A549 (cell line): ENCODE data around the gene VPS35L. TPM values are rescaled to one million over a fixed set of nuclear protein-coding genes. Genes with fewer than 3 reads are reported as not detected.

Experiments
- ATAC-seq, 2 experiments: fragments of 200-7000 bp in 1 of 2; fragments of >200 bp in 1 of 2; cut with Nextera tagmentation in 1 of 2; cut with Tn5 transposase in 1 of 2; 3 replicates each; pipeline versions ENCODE4 v1.8.0 to v1.9.1; 2018 to 2020; ENCODE audit warnings: mild to moderate bottlenecking in 1 of 2, moderate library complexity in 1 of 2
- CTCF ChIA-PET: fragments of 300-600 bp; sonication (Branson Sonifier 250); formaldehyde crosslinking; extraction: SDS; loops from one replicate; lab custom pipeline; 2021; ENCODE audit warnings: antibody characterized with exemption, inconsistent platforms; lab: Yijun Ruan, JAX
- POLR2A ChIA-PET: fragments of 350-600 bp; formaldehyde crosslinking; extraction: SDS; loops from one replicate; lab custom pipeline; 2021; ENCODE audit warnings: antibody characterized with exemption, inconsistent platforms; lab: Yijun Ruan, JAX
- DNase-seq, 2 experiments: peaks; one replicate each; pipeline versions ENCODE4 v3.0.0 to v3.0.0-alpha.2; 2011 to 2016; ENCODE audit warnings: low read depth in 1 of 2, low spot score in 1 of 2
- FAIRE-seq: peaks from 2 replicates; lab custom pipeline; 2011; peaks lifted over from hg19 to GRCh38; lab: Jason Lieb, UNC
- H3K27ac ChIP-seq, 2 experiments: fragments of >200 bp; sonication (Bioruptor Twin); formaldehyde crosslinking; 3 replicates each; pipeline ENCODE4 v1.5.1; 2016 to 2017
- H3K4me1 ChIP-seq: fragments of >200 bp; sonication (Bioruptor Twin); formaldehyde crosslinking; 3 replicates; pipeline ENCODE4 v1.6.1; 2016
- H3K4me2 ChIP-seq: fragments of >200 bp; sonication (Bioruptor Twin); formaldehyde crosslinking; 3 replicates; pipeline ENCODE4 v1.6.1; 2016
- H3K4me3 ChIP-seq: fragments of >200 bp; sonication (Bioruptor Twin); formaldehyde crosslinking; 3 replicates; pipeline ENCODE4 v1.5.1; 2016
- H3K9me3 ChIP-seq: fragments of >200 bp; sonication (Bioruptor Twin); formaldehyde crosslinking; 3 replicates; pipeline ENCODE4 v1.6.1; 2016
- CBX2 ChIP-seq: fragments of 200-600 bp; sonication (generic); IDR thresholded peaks from 2 replicates; pipeline ENCODE4 v1.6.1; 2016; ENCODE audit warnings: low read depth, mild to moderate bottlenecking, borderline replicate concordance
- CBX8 ChIP-seq: fragments of 200-600 bp; sonication (generic); IDR thresholded peaks from 2 replicates; pipeline ENCODE4 v1.6.1; 2016
- CHD2 ChIP-seq: fragments of 150-350 bp; IDR thresholded peaks from 2 replicates; pipeline ENCODE4 v1.6.1; 2014; ENCODE audit warnings: low read length; ENCODE audit not compliant: partially characterized antibody
- EHF ChIP-seq: fragments of 250-450 bp; sonication (Bioruptor Pico); IDR thresholded peaks from 2 replicates; pipeline ENCODE4 v1.5.0; 2020; ENCODE audit warnings: mild to moderate bottlenecking
- EHMT2 ChIP-seq: fragments of 200-600 bp; sonication (generic); IDR thresholded peaks from 2 replicates; pipeline ENCODE4 v1.6.1; 2016; ENCODE audit warnings: antibody characterized with exemption, low read depth, mild to moderate bottlenecking, moderate library complexity
- EP300 ChIP-seq, 2 experiments: fragments of >200 bp; sonication (Bioruptor Twin); formaldehyde crosslinking; IDR thresholded peaks; 2 replicates in 1 of 2; 3 replicates in 1 of 2; pipeline ENCODE4 v1.6.1; 2016 to 2017
- ESRRA ChIP-seq: fragments of 150-350 bp; IDR thresholded peaks from 2 replicates; pipeline ENCODE4 v1.6.1; 2014; ENCODE audit warnings: mild to moderate bottlenecking, low read length, borderline replicate concordance
- FOSB ChIP-seq: fragments of 250-450 bp; sonication (Bioruptor Pico); IDR thresholded peaks from 2 replicates; pipeline ENCODE4 v1.5.0; 2020; ENCODE audit warnings: mild to moderate bottlenecking, moderate library complexity
- HDAC2 ChIP-seq: fragments of 200-600 bp; sonication (generic); IDR thresholded peaks from 2 replicates; pipeline ENCODE4 v1.6.1; 2016
- HEYL ChIP-seq: fragments of 250-450 bp; sonication (Bioruptor Pico); IDR thresholded peaks from 2 replicates; pipeline ENCODE4 v1.8.0; 2021; ENCODE audit warnings: mild to moderate bottlenecking, moderate library complexity
- HOXB5 ChIP-seq: fragments of 250-450 bp; sonication (Bioruptor Pico); IDR thresholded peaks from 2 replicates; pipeline ENCODE4 v1.5.0; 2020; ENCODE audit warnings: mild to moderate bottlenecking, moderate library complexity
- KDM1A ChIP-seq: fragments of 200-600 bp; sonication (generic); IDR thresholded peaks from 2 replicates; pipeline ENCODE4 v1.6.1; 2016; ENCODE audit warnings: low read depth, mild to moderate bottlenecking
- KDM5A ChIP-seq: fragments of 200-600 bp; sonication (generic); IDR thresholded peaks from 2 replicates; pipeline ENCODE4 v1.6.1; 2016; ENCODE audit warnings: antibody characterized with exemption, mild to moderate bottlenecking
- NR3C1 ChIP-seq: fragments of >200 bp; sonication (Bioruptor Twin); formaldehyde crosslinking; IDR thresholded peaks from 3 replicates; pipeline ENCODE4 v1.6.1; 2017
- PHF8 ChIP-seq: fragments of 200-600 bp; sonication (generic); IDR thresholded peaks from 2 replicates; pipeline ENCODE4 v1.6.1; 2016; ENCODE audit warnings: low read depth, mild to moderate bottlenecking, antibody characterized with exemption, moderate library complexity, borderline replicate concordance
- POLR2A ChIP-seq: IDR thresholded peaks from 2 replicates; pipeline ENCODE4 v1.6.1; 2012; ENCODE audit warnings: mild to moderate bottlenecking, low read length
- POLR2AphosphoS2 ChIP-seq: conservative IDR thresholded peaks from 2 replicates; pipeline ENCODE4 v1.6.1; 2012; ENCODE audit warnings: low read length, improper control_type of control experiment, inconsistent platforms
- RARB ChIP-seq: fragments of 250-450 bp; sonication (Bioruptor Pico); IDR thresholded peaks from 2 replicates; pipeline ENCODE4 v1.8.0; 2021; ENCODE audit warnings: mild to moderate bottlenecking, moderate library complexity
- RCOR1 ChIP-seq: fragments of 150-350 bp; IDR thresholded peaks from 2 replicates; pipeline ENCODE4 v1.6.1; 2014; ENCODE audit warnings: antibody characterized with exemption, low read length, low read depth
- SMC3 ChIP-seq: fragments of >200 bp; sonication (Bioruptor Twin); formaldehyde crosslinking; IDR thresholded peaks from 3 replicates; pipeline ENCODE4 v1.6.1; 2018; ENCODE audit warnings: inconsistent platforms
- TP53 ChIP-seq: fragments of 250-450 bp; sonication (Bioruptor Pico); IDR thresholded peaks from 2 replicates; pipeline ENCODE4 v1.5.0; 2021; ENCODE audit warnings: mild to moderate bottlenecking, moderate library complexity
- ZC3H11A ChIP-seq: fragments of 450-650 bp; IDR thresholded peaks from 2 replicates; pipeline ENCODE4 v1.6.1; 2014; ENCODE audit warnings: antibody characterized with exemption, mild to moderate bottlenecking
- WGBS: methylation state at CpG from one replicate; pipeline ENCODE4 v1.1.6; 2017; ENCODE audit errors: missing lambda C conversion rate; 5-methylcytosine and 5-hydroxymethylcytosine counted together
- polyA plus RNA-seq, 4 experiments: library from polyadenylated mRNA; depleted of rRNA in 3 of 4; stranded (reverse); fragments of >200 nt; fragmentation: RNase III in 1 of 4; extraction: RNeasy Plus Mini Kit Qiagen cat#74134 plus additional on column Dnase treatment in 1 of 4; gene quantifications; 2 replicates in 3 of 4; 3 replicates in 1 of 4; pipeline ENCODE4 v1.2.3, GENCODE V29; 2011 to 2017
- TF ChIP-seq, protein P1 (sequence below): IDR thresholded peaks from 2 replicates; pipeline ENCODE4 v1.6.1; 2012
- TF ChIP-seq, protein P2 (sequence below): fragments of >200 bp; sonication (Bioruptor Twin); formaldehyde crosslinking; IDR thresholded peaks from 3 replicates; pipeline ENCODE4 v1.6.1; 2016
- TF ChIP-seq, protein P3 (sequence below): fragments of 200-600 bp; sonication (generic); IDR thresholded peaks from 2 replicates; pipeline ENCODE4 v1.6.1; 2016; ENCODE audit warnings: antibody characterized with exemption, mild to moderate bottlenecking, moderate library complexity

VPS35L gene
- polyA plus RNA-seq, 2 of the 4 experiments (the other 2 are of a cell fraction) = 38.4 to 47.7 TPM

DNA sequence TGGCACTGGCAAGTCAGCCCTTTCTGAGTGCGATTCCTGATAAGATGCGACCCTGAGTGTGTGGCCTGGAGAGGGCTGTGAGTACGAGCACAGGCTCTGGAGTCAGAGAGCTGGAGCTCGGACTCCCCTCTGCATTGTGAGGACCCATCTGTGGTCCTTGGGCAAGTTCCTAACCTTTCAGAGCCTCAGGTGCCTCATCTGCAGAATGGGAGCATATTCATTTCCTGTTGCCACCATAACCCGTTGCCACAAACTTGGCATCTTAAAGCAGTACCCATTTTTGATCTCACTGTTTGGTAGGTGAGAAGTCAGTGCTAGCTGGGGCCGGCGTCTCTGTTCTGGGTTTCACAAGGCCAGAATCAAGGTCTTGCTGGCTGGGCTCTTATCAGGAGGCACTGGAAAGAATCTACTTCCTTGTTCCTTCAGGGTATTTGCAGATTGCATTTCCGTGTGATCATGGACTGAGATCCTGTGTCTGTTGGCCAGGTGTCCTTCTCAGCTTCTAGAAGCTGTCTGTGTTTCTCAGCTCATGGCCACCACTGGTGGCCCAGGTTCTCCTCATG, 142.3 kb downstream of the VPS35L start:
- FAIRE-seq (no peak), ATAC-seq (no peak), DNase-seq (peak in 1 of 2 experiments; percentile 28)
- Histone ChIP-seq H3K4me1 (peaks cover 54% of the 10 kb centered on the region), H3K27ac (peak overlapping the region in 1 of 2 experiments; percentile 24; a peak in 3 of 6 replicates), H3K4me2 (no peak overlapping the region), H3K9me3 (no peaks in the 10 kb centered on the region), H3K4me3 (no peak overlapping the region)
- POLR2A ChIA-PET = no interaction called here
- CTCF ChIA-PET = interaction anchor here (0.6 to 2.1 kb wide), 6 partner anchors 15 to 275 kb away, joined by 3 to 8 read pairs (median 4); partner anchors contain the start of gene GPRC5B
- 78% methylated on average over 8 of the region's 8 CpGs for WGBS
- no peak for TF ChIP-seq RCOR1
- TF ChIP-seq, protein P1, sequence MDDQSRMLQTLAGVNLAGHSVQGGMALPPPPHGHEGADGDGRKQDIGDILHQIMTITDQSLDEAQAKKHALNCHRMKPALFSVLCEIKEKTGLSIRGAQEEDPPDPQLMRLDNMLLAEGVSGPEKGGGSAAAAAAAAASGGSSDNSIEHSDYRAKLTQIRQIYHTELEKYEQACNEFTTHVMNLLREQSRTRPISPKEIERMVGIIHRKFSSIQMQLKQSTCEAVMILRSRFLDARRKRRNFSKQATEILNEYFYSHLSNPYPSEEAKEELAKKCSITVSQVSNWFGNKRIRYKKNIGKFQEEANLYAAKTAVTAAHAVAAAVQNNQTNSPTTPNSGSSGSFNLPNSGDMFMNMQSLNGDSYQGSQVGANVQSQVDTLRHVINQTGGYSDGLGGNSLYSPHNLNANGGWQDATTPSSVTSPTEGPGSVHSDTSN = no peak
- TF ChIP-seq EHF (CRISPR knock-in tag) = no peak
- no peak for TF ChIP-seq SMC3
- TF ChIP-seq TP53 (CRISPR knock-in tag) = no peak

DNA sequence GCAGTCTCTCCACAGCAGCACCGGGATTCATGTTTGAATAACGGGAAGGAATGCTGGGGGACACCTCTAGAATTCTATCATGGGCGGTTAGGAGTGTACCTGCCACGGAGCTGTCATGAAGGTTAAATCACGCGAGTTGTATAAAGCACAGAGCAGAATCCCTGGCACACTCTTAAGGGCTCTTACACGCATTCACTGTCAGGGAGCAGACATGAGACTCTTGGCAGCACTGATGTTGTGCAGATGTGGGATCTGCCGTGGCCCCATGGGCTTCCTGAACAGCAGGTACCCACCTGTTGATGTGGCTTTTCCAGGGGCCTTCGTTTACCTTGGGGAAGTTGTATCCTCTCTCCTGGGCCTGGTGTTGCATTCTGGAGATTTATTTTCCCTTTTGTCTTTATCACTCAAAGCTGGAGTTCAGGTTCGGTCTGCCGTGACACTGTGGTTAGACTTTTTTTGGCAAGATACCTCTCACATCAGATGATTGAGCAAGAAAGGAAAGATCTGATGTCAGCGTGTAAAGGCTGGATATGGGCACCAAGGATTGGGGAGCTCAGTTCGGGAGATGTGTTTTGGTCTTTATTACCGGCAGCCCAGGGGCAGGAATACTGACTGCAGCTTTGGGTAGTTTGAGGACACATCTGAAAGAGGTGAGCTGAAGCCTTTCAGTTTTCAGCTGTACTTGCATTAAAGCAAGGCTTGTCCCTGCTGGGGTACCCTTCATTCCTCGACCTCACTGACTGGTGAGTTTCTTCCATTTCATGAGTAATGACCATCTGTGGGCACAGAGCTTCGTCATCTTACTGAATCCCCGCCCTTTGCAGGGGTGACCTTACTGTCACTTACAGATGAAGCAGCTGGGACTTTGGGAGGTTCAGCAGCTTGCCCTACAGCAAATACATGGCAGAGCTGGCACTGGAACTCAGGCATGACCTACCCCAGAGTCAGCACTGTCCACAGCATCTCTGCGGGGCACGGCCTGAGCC, 143.3 kb downstream of the VPS35L start:
- WGBS = 92% methylated on average over 19 of the region's 19 CpGs
- POLR2A ChIA-PET = interaction anchor here (1.1 kb wide), 1 partner anchor 13 kb away, joined by 3 read pairs; no protein-coding TSS in a partner anchor
- no peak for ATAC-seq
- no peaks in the 10 kb centered on the region for H3K9me3 ChIP-seq
- TF ChIP-seq, protein P2, sequence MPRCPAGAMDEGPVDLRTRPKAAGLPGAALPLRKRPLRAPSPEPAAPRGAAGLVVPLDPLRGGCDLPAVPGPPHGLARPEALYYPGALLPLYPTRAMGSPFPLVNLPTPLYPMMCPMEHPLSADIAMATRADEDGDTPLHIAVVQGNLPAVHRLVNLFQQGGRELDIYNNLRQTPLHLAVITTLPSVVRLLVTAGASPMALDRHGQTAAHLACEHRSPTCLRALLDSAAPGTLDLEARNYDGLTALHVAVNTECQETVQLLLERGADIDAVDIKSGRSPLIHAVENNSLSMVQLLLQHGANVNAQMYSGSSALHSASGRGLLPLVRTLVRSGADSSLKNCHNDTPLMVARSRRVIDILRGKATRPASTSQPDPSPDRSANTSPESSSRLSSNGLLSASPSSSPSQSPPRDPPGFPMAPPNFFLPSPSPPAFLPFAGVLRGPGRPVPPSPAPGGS = no peak
- TF ChIP-seq KDM1A (no peak), NR3C1 (no peak), CBX8 (no peak), ESRRA (no peak), POLR2AphosphoS2 (no peak), CHD2 (no peak), EHMT2 (no peak), HDAC2 (no peak)
- peaks cover 54% of the 10 kb centered on the region for H3K4me1 ChIP-seq
- FAIRE-seq = no peak
- no peak overlapping the region for H3K4me3 ChIP-seq
- no peak overlapping the region; the same call in 2 of the 3 replicates for H3K4me2 ChIP-seq
- CTCF ChIA-PET = interaction anchor here (0.9 to 2.9 kb wide), 4 partner anchors 12 to 187 kb away, joined by 3 to 22 read pairs (median 6); partner anchors contain the start of genes GPRC5B, IQCK and KNOP1
- H3K27ac ChIP-seq = peak overlapping the region in 1 of 2 experiments; percentile 63; a peak in 3 of 6 replicates
- no peak for DNase-seq

DNA sequence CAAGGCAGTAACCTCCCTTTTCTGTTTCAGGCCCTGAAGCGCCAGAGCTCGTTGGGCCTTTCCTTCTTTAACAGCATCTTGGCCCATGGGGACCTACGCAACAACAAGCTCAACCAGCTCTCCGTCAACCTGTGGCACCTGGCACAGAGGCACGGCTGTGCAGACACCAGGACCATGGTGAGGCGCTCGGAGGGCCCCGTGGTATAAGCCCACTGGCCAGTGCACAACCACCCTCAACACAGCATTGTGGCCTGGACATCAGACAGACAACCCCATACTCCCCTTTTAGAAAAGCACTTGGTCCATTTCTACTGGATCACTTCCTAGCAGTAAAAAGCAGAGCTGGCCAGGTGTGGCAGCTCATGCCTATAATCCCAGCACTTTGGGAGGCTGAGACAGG, 144.0 kb downstream of the VPS35L start:
- H3K4me3 ChIP-seq = no peak overlapping the region
- POLR2A ChIA-PET = interaction anchor here (1.1 to 1.7 kb wide), 2 partner anchors 13 to 19 kb away, joined by 3 to 5 read pairs; partner anchors contain the start of genes IQCK and KNOP1
- peaks cover 58% of the 10 kb centered on the region for H3K4me1 ChIP-seq
- peak overlapping the region; percentile 55 to 63; a peak in 5 of 6 replicates for H3K27ac ChIP-seq
- no peak for DNase-seq
- 95% methylated on average over 7 of the region's 8 CpGs for WGBS
- H3K9me3 ChIP-seq = no peaks in the 10 kb centered on the region
- no peak for FAIRE-seq
- TF ChIP-seq EHMT2 (no peak), HEYL (CRISPR knock-in tag) (no peak), CHD2 (no peak), PHF8 (no peak), RCOR1 (no peak), CBX2 (no peak), ZC3H11A (no peak), POLR2A (no peak), RARB (no peak), EP300 (IDR thresholded peaks at IDR 0.05) (no peak), FOSB (CRISPR knock-in tag) (no peak), HOXB5 (CRISPR knock-in tag) (no peak), KDM5A (no peak)
- TF ChIP-seq, protein P1 = no peak
- TF ChIP-seq, protein P3, sequence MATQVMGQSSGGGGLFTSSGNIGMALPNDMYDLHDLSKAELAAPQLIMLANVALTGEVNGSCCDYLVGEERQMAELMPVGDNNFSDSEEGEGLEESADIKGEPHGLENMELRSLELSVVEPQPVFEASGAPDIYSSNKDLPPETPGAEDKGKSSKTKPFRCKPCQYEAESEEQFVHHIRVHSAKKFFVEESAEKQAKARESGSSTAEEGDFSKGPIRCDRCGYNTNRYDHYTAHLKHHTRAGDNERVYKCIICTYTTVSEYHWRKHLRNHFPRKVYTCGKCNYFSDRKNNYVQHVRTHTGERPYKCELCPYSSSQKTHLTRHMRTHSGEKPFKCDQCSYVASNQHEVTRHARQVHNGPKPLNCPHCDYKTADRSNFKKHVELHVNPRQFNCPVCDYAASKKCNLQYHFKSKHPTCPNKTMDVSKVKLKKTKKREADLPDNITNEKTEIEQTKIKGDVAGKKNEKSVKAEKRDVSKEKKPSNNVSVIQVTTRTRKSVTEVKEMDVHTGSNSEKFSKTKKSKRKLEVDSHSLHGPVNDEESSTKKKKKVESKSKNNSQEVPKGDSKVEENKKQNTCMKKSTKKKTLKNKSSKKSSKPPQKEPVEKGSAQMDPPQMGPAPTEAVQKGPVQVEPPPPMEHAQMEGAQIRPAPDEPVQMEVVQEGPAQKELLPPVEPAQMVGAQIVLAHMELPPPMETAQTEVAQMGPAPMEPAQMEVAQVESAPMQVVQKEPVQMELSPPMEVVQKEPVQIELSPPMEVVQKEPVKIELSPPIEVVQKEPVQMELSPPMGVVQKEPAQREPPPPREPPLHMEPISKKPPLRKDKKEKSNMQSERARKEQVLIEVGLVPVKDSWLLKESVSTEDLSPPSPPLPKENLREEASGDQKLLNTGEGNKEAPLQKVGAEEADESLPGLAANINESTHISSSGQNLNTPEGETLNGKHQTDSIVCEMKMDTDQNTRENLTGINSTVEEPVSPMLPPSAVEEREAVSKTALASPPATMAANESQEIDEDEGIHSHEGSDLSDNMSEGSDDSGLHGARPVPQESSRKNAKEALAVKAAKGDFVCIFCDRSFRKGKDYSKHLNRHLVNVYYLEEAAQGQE = no peak
- peak overlapping the region; percentile 78 for H3K4me2 ChIP-seq
- no peak for ATAC-seq
- CTCF ChIA-PET = interaction anchor here (0.9 to 2.9 kb wide), 5 partner anchors 8 to 186 kb away, joined by 3 to 22 read pairs (median 4); partner anchors contain the start of genes GPRC5B, IQCK and KNOP1
